ENCODE results near the gene APOO.
"Not testable (repeated sequence)": the region's sequence is repeated elsewhere in the genome, so short reads cannot be mapped to it uniquely, and the experiment has no call there.

The APOO gene

GRCh38 chrX:23861215-23861896 lies 46.4 kb downstream of the APOO start:
- no peak for DNase-seq

- not testable (repeated sequence) for DNase-seq
Measured at GRCh38 chrX:23859238-23859637, 48.5 kb downstream of the APOO start.

- no peak for DNase-seq
Measured at GRCh38 chrX:23857935-23858334, 49.8 kb downstream of the APOO start.

GRCh38 chrX:23857363-23857762 lies 50.4 kb downstream of the APOO start:
- DNase-seq = no peak

- no peak for DNase-seq
Measured at GRCh38 chrX:23855569-23855968, 52.2 kb downstream of the APOO start.

GRCh38 chrX:23854945-23855344 lies 52.8 kb downstream of the APOO start:
- DNase-seq = no peak

GRCh38 chrX:23854122-23854521 lies 53.6 kb downstream of the APOO start:
- no peak for DNase-seq

GRCh38 chrX:23851544-23851943 lies 56.2 kb downstream of the APOO start:
- DNase-seq = no peak

GRCh38 chrX:23849241-23849640 lies 58.5 kb downstream of the APOO start:
- no peak for DNase-seq

- no peak for DNase-seq
Measured at GRCh38 chrX:23845351-23845817, 62.4 kb downstream of the APOO start.

GRCh38 chrX:23844502-23845138 lies 63.1 kb downstream of the APOO start:
- DNase-seq = peak in 2 of 58 donors; percentile 1 to 2

GRCh38 chrX:23841847-23842522 lies 65.8 kb downstream of the APOO start:
- no peak for DNase-seq

GRCh38 chrX:23840674-23841073 lies 67.1 kb downstream of the APOO start:
- DNase-seq = no peak

- DNase-seq = no peak
Measured at GRCh38 chrX:23838953-23839352, 68.8 kb downstream of the APOO start.

- DNase-seq = peak in 1 of 58 donors; percentile 37
Measured at GRCh38 chrX:23832721-23833120, 75.0 kb downstream of the APOO start.

- DNase-seq = no peak
Measured at GRCh38 chrX:23828881-23829280, 78.9 kb downstream of the APOO start.

- no peak for DNase-seq
Measured at GRCh38 chrX:23826653-23827052, 81.1 kb downstream of the APOO start.

- no peak for DNase-seq
Measured at GRCh38 chrX:23826216-23826615, 81.5 kb downstream of the APOO start.

GRCh38 chrX:23825675-23826074 lies 82.1 kb downstream of the APOO start:
- no peak for DNase-seq

GRCh38 chrX:23822841-23823240 lies 84.9 kb downstream of the APOO start:
- DNase-seq = no peak

- DNase-seq = peak in 4 of 58 donors; percentile 0 to 37 (median 14)
Measured at GRCh38 chrX:23822397-23822796, 85.3 kb downstream of the APOO start.

- no peak for DNase-seq
Measured at GRCh38 chrX:23821847-23822246, 85.9 kb downstream of the APOO start.

Measured in anterior cingulate cortex (tissue), 58 donors.